HEK293 (cell line): ENCODE data around the gene HERC5.

Experiments used
- CTCF ChIA-PET: fragments of 350-600 bp; formaldehyde crosslinking; extraction: SDS; loops from one replicate; lab custom pipeline; 2021; ENCODE audit warnings: antibody characterized with exemption; lab: Yijun Ruan, JAX
- POLR2A ChIA-PET: fragments of 300-600 bp; formaldehyde crosslinking; extraction: SDS; loops from one replicate; lab custom pipeline; 2020; ENCODE audit warnings: antibody characterized with exemption, inconsistent platforms; lab: Yijun Ruan, JAX
- H3K27ac ChIP-seq: fragments of 200-500 bp; sonication (Bioruptor generic); 2 replicates; pipeline ENCODE4 v1.5.1; 2014; ENCODE audit warnings: low read depth, low read length, control low read depth, inconsistent platforms; ENCODE audit errors: extremely low read depth
- H3K36me3 ChIP-seq, 2 experiments: fragments of 200-500 bp in 1 of 2; sonication (Bioruptor generic) in 1 of 2; 1 replicate in 1 of 2; 2 replicates in 1 of 2; pipeline ENCODE4 v1.5.1; 2014 to 2017; ENCODE audit warnings: inconsistent platforms in 2 of 2, low read length in 2 of 2; ENCODE audit not compliant: control insufficient read depth in 2 of 2, insufficient read depth in 1 of 2
- H3K4me1 ChIP-seq: fragments of 200-500 bp; sonication (Bioruptor generic); 2 replicates; pipeline ENCODE4 v1.5.1; 2014; ENCODE audit warnings: mild to moderate bottlenecking, low read length, inconsistent platforms; ENCODE audit not compliant: control insufficient read depth, insufficient read depth
- H3K4me3 ChIP-seq: 2 replicates; pipeline ENCODE4 v1.5.1; 2011; ENCODE audit warnings: low read depth, mild to moderate bottlenecking, control low read depth, low read length, moderate library complexity
- H3K9me3 ChIP-seq: fragments of 200-500 bp; sonication (Bioruptor generic); 2 replicates; pipeline ENCODE4 v1.5.1; 2014; ENCODE audit warnings: low read depth, low read length, inconsistent platforms; ENCODE audit not compliant: control insufficient read depth, insufficient read depth
- BCL11A ChIP-seq: fragments of 450-650 bp; formaldehyde crosslinking; IDR thresholded peaks from 2 replicates; pipeline ENCODE4 v1.5.1; 2016; ENCODE audit warnings: low read depth, missing biosample characterization, missing genetic modification characterization
- GFI1B ChIP-seq: fragments of 450-650 bp; formaldehyde crosslinking; IDR thresholded peaks from 2 replicates; pipeline ENCODE4 v1.5.1; 2016; ENCODE audit warnings: missing biosample characterization, missing genetic modification characterization
- HOXA7 ChIP-seq: sonication (generic); formaldehyde crosslinking; IDR thresholded peaks from 2 replicates; pipeline ENCODE4 v1.8.1; 2022; ENCODE audit warnings: missing genetic modification reagents, borderline replicate concordance
- KLF7 ChIP-seq: fragments of 450-650 bp; formaldehyde crosslinking; IDR thresholded peaks from 2 replicates; pipeline ENCODE4 v1.5.1; 2016; ENCODE audit warnings: missing biosample characterization, missing genetic modification characterization, borderline replicate concordance
- SP3 ChIP-seq: fragments of 450-650 bp; formaldehyde crosslinking; IDR thresholded peaks from 2 replicates; pipeline ENCODE4 v1.5.1; 2016; ENCODE audit warnings: missing biosample characterization, missing genetic modification characterization
- ZNF114 ChIP-seq: fragments of 450-650 bp; formaldehyde crosslinking; IDR thresholded peaks from 2 replicates; pipeline ENCODE4 v1.5.0; 2017; ENCODE audit warnings: missing biosample characterization, missing genetic modification characterization
- ZNF274 ChIP-seq, 2 experiments: fragments of 200-500 bp in 1 of 2; fragments of 450-650 bp in 1 of 2; sonication (Bioruptor generic) in 1 of 2; formaldehyde crosslinking in 1 of 2; IDR thresholded peaks; 2 replicates each; pipeline versions ENCODE4 v1.5.1 to v1.6.1; 2014 to 2016; ENCODE audit warnings: borderline replicate concordance in 1 of 2, inconsistent platforms in 1 of 2, low read length in 1 of 2, missing biosample characterization in 1 of 2, missing genetic modification characterization in 1 of 2
- ZNF747 ChIP-seq: fragments of 450-650 bp; formaldehyde crosslinking; IDR thresholded peaks from 2 replicates; pipeline ENCODE4 v1.5.1; 2016; ENCODE audit warnings: missing biosample characterization, missing genetic modification characterization
- ZNF843 ChIP-seq: fragments of 450-650 bp; formaldehyde crosslinking; IDR thresholded peaks from 2 replicates; pipeline ENCODE4 v1.5.1; 2016; ENCODE audit warnings: missing biosample characterization, missing genetic modification characterization
- TF ChIP-seq, protein P1 (sequence below): fragments of 450-650 bp; formaldehyde crosslinking; IDR thresholded peaks from 2 replicates; pipeline ENCODE4 v1.5.1; 2017; ENCODE audit warnings: missing biosample characterization, missing genetic modification characterization
- TF ChIP-seq, protein P2 (sequence below): fragments of 450-650 bp; formaldehyde crosslinking; optimal IDR thresholded peaks from 2 replicates; pipeline ENCODE3; 2016; ENCODE audit warnings: missing biosample characterization, mild to moderate bottlenecking, missing genetic modification characterization
- TF ChIP-seq, protein P3 (sequence below): fragments of 450-650 bp; formaldehyde crosslinking; IDR thresholded peaks from 2 replicates; pipeline ENCODE4 v1.5.1; 2016; ENCODE audit warnings: missing biosample characterization, missing genetic modification characterization
- TF ChIP-seq, protein P4 (sequence below): fragments of 450-650 bp; IDR thresholded peaks from 2 replicates; pipeline ENCODE4 v1.5.1; 2018; ENCODE audit warnings: missing biosample characterization, missing genetic modification characterization
- TF ChIP-seq, protein P5 (sequence below): fragments of 450-650 bp; formaldehyde crosslinking; IDR thresholded peaks from 2 replicates; pipeline ENCODE4 v1.5.1; 2016; ENCODE audit warnings: missing biosample characterization, missing genetic modification characterization, low read depth
- TF ChIP-seq, protein P6 (sequence below): fragments of 450-650 bp; formaldehyde crosslinking; IDR thresholded peaks from 2 replicates; pipeline ENCODE4 v1.5.1; 2016; ENCODE audit warnings: missing biosample characterization, missing genetic modification characterization, low read depth

Gene HERC5

DNA sequence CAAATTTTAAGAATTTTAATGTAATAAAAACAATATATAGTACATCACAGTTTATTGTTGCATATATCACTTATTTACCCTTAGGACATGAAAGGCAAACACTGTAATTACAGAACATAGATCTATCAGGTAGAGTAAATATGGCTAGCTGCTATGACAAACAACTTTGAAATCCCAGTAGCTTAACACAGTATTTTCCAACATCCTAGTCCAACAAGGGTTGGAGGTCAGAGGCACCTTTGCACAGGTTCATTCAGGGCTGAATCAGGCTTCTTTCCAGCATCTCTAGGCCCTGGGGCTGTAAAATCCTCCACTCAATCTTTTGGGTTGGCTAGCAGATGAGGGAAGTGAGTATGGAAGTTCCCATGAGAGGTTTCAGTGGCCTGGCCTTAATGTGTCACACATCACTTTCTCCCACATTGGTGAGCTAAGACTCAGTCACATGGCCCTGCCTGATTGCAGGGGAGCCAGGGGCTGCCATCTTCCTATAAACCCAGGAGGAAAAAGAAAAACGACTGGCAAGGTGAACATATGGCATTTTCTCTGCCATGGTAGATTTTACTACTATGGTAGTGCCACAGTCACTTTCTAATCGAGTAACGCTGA lies 45.3 kb upstream of the HERC5 start (continued):
- TF ChIP-seq, protein P1, sequence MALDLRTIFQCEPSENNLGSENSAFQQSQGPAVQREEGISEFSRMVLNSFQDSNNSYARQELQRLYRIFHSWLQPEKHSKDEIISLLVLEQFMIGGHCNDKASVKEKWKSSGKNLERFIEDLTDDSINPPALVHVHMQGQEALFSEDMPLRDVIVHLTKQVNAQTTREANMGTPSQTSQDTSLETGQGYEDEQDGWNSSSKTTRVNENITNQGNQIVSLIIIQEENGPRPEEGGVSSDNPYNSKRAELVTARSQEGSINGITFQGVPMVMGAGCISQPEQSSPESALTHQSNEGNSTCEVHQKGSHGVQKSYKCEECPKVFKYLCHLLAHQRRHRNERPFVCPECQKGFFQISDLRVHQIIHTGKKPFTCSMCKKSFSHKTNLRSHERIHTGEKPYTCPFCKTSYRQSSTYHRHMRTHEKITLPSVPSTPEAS (tag by site-specific recombination): no peak
- TF ChIP-seq KLF7 (tag by site-specific recombination): no peak

DNA sequence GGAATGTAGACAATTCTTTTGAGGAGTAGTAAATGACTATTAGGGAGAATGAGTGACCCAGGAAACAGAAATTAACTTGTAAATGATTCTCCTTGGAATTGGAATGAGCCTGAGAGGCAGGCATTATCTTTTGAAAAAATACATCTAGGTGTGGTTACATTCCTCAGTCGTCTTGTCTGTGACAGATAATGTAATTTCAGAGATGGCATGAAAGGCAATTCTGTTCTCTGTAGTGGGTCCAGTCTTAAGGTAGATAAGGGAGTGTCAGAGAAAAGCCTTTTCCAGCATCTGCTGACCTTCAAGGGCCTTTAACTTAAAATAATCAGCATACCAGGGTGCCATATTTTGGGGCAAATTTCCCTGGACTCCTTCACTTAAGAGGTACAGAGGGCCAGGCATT lies 43.1 kb upstream of the HERC5 start:
- Histone ChIP-seq H3K27ac (no peak overlapping the region), H3K9me3 (no peaks in the 10 kb centered on the region), H3K4me1 (no peaks in the 10 kb centered on the region), H3K4me3 (no peak overlapping the region), H3K36me3 (peaks cover 0 to 9% of the 10 kb centered on the region in 2 experiments; a peak in 1 of 3 replicates)
- CTCF ChIA-PET: no interaction called here
- POLR2A ChIA-PET: no interaction called here
- TF ChIP-seq, protein P2, sequence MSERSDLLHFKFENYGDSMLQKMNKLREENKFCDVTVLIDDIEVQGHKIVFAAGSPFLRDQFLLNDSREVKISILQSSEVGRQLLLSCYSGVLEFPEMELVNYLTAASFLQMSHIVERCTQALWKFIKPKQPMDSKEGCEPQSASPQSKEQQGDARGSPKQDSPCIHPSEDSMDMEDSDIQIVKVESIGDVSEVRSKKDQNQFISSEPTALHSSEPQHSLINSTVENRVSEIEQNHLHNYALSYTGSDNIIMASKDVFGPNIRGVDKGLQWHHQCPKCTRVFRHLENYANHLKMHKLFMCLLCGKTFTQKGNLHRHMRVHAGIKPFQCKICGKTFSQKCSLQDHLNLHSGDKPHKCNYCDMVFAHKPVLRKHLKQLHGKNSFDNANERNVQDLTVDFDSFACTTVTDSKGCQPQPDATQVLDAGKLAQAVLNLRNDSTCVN: no peak
- no peak for TF ChIP-seq BCL11A (tag by site-specific recombination)
- TF ChIP-seq SP3 (tag by site-specific recombination): no peak
- no peak for TF ChIP-seq GFI1B (tag by site-specific recombination)
- TF ChIP-seq, protein P3, sequence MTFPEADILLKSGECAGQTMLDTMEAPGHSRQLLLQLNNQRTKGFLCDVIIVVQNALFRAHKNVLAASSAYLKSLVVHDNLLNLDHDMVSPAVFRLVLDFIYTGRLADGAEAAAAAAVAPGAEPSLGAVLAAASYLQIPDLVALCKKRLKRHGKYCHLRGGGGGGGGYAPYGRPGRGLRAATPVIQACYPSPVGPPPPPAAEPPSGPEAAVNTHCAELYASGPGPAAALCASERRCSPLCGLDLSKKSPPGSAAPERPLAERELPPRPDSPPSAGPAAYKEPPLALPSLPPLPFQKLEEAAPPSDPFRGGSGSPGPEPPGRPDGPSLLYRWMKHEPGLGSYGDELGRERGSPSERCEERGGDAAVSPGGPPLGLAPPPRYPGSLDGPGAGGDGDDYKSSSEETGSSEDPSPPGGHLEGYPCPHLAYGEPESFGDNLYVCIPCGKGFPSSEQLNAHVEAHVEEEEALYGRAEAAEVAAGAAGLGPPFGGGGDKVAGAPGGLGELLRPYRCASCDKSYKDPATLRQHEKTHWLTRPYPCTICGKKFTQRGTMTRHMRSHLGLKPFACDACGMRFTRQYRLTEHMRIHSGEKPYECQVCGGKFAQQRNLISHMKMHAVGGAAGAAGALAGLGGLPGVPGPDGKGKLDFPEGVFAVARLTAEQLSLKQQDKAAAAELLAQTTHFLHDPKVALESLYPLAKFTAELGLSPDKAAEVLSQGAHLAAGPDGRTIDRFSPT: no peak
- no peak for TF ChIP-seq ZNF843 (tag by site-specific recombination)
- TF ChIP-seq, protein P4, sequence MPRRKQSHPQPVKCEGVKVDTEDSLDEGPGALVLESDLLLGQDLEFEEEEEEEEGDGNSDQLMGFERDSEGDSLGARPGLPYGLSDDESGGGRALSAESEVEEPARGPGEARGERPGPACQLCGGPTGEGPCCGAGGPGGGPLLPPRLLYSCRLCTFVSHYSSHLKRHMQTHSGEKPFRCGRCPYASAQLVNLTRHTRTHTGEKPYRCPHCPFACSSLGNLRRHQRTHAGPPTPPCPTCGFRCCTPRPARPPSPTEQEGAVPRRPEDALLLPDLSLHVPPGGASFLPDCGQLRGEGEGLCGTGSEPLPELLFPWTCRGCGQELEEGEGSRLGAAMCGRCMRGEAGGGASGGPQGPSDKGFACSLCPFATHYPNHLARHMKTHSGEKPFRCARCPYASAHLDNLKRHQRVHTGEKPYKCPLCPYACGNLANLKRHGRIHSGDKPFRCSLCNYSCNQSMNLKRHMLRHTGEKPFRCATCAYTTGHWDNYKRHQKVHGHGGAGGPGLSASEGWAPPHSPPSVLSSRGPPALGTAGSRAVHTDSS: no peak
- TF ChIP-seq, protein P5, sequence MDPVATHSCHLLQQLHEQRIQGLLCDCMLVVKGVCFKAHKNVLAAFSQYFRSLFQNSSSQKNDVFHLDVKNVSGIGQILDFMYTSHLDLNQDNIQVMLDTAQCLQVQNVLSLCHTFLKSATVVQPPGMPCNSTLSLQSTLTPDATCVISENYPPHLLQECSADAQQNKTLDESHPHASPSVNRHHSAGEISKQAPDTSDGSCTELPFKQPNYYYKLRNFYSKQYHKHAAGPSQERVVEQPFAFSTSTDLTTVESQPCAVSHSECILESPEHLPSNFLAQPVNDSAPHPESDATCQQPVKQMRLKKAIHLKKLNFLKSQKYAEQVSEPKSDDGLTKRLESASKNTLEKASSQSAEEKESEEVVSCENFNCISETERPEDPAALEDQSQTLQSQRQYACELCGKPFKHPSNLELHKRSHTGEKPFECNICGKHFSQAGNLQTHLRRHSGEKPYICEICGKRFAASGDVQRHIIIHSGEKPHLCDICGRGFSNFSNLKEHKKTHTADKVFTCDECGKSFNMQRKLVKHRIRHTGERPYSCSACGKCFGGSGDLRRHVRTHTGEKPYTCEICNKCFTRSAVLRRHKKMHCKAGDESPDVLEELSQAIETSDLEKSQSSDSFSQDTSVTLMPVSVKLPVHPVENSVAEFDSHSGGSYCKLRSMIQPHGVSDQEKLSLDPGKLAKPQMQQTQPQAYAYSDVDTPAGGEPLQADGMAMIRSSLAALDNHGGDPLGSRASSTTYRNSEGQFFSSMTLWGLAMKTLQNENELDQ (tag by site-specific recombination): no peak
- no peak for TF ChIP-seq ZNF274 (IDR thresholded peaks at IDR 0.05; ENCODE audit: low read length)
- no peak for TF ChIP-seq ZNF274 (tag by site-specific recombination; IDR thresholded peaks at IDR 0.05; ENCODE audit: borderline replicate concordance)
- TF ChIP-seq ZNF747 (tag by site-specific recombination): no peak
- TF ChIP-seq, protein P6, sequence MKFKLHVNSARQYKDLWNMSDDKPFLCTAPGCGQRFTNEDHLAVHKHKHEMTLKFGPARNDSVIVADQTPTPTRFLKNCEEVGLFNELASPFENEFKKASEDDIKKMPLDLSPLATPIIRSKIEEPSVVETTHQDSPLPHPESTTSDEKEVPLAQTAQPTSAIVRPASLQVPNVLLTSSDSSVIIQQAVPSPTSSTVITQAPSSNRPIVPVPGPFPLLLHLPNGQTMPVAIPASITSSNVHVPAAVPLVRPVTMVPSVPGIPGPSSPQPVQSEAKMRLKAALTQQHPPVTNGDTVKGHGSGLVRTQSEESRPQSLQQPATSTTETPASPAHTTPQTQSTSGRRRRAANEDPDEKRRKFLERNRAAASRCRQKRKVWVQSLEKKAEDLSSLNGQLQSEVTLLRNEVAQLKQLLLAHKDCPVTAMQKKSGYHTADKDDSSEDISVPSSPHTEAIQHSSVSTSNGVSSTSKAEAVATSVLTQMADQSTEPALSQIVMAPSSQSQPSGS: no peak
- TF ChIP-seq HOXA7 (CRISPR knock-in tag): no peak
- TF ChIP-seq ZNF114 (tag by site-specific recombination): no peak
